RWPE2 (cell line): ENCODE results near the gene ZNF850.
"Not testable (repeated sequence)": the region's sequence is repeated elsewhere in the genome, so short reads cannot be mapped to it uniquely, and the experiment has no call there.

Experiments
- ATAC-seq: fragments of 200-7000 bp; cut with Tn5 transposase; 3 replicates; pipeline ENCODE4 v1.9.1; 2021; ENCODE audit warnings: low read depth
- DNase-seq: peaks from one replicate; pipeline ENCODE4 v3.0.0-alpha.2; 2020; ENCODE audit warnings: low spot score
- H3K27ac ChIP-seq: fragments of 450-650 bp; 2 replicates; pipeline ENCODE4 v1.5.1; 2017; ENCODE audit warnings: mild to moderate bottlenecking; ENCODE audit not compliant: poor library complexity, severe bottlenecking
- H3K27me3 ChIP-seq: fragments of 250-450 bp; sonication (Bioruptor Pico); 2 replicates; pipeline ENCODE4 v1.5.1; 2021; ENCODE audit warnings: mild to moderate bottlenecking, moderate library complexity; ENCODE audit not compliant: insufficient read depth, poor library complexity, severe bottlenecking
- H3K36me3 ChIP-seq: fragments of 250-450 bp; sonication (Bioruptor Pico); 2 replicates; pipeline ENCODE4 v1.5.1; 2020; ENCODE audit warnings: low read depth, mild to moderate bottlenecking, moderate library complexity
- H3K4me1 ChIP-seq: fragments of 250-450 bp; sonication (Bioruptor Pico); 2 replicates; pipeline ENCODE4 v1.5.1; 2021; ENCODE audit warnings: mild to moderate bottlenecking, moderate library complexity; ENCODE audit not compliant: insufficient read depth, poor library complexity, severe bottlenecking
- H3K4me3 ChIP-seq: fragments of 250-450 bp; sonication (Bioruptor Pico); 2 replicates; pipeline ENCODE4 v1.5.1; 2021; ENCODE audit warnings: mild to moderate bottlenecking, moderate library complexity; ENCODE audit not compliant: severe bottlenecking
- H3K9me3 ChIP-seq: fragments of 250-450 bp; sonication (Bioruptor Pico); 2 replicates; pipeline ENCODE4 v1.5.1; 2021; ENCODE audit warnings: mild to moderate bottlenecking, moderate library complexity; ENCODE audit not compliant: severe bottlenecking
- CTCF ChIP-seq: fragments of 450-650 bp; IDR thresholded peaks from one replicate; pipeline ENCODE4 v1.5.1; 2017; ENCODE audit warnings: mild to moderate bottlenecking, moderate library complexity; ENCODE audit not compliant: poor library complexity, severe bottlenecking

The ZNF850 gene

GRCh38 chr19:36745870-36746269, 26.7 kb downstream of the ZNF850 start:
- peaks cover 47% of the 10 kb centered on the region for H3K9me3 ChIP-seq
- no peak for ATAC-seq
- peaks cover 45% of the 10 kb centered on the region for H3K36me3 ChIP-seq

GRCh38 chr19:36736166-36736565, 36.4 kb downstream of the ZNF850 start:
- not testable (repeated sequence) for H3K4me3 ChIP-seq, ATAC-seq, DNase-seq, H3K4me1 ChIP-seq, H3K27me3 ChIP-seq, H3K36me3 ChIP-seq, H3K27ac ChIP-seq
- H3K9me3 ChIP-seq: peaks cover 29% of the 10 kb centered on the region

More at GRCh38 chr19:36745870-36746269, 26.7 kb downstream of the ZNF850 start:
- no peaks in the 10 kb centered on the region for H3K4me1 ChIP-seq
- H3K27ac ChIP-seq: no peak overlapping the region
- DNase-seq: no peak
- TF ChIP-seq CTCF: no peak
- H3K4me3 ChIP-seq: no peak overlapping the region
- no peaks in the 10 kb centered on the region for H3K27me3 ChIP-seq

GRCh38 chr19:36719687-36720556, 52.7 kb downstream of the ZNF850 start:
- Histone ChIP-seq H3K4me1 (no peaks in the 10 kb centered on the region), H3K9me3 (peaks cover 61% of the 10 kb centered on the region), H3K36me3 (peaks cover 67% of the 10 kb centered on the region), H3K27ac (no peak overlapping the region), H3K27me3 (no peaks in the 10 kb centered on the region), H3K4me3 (no peak overlapping the region)
- ATAC-seq (no peak), DNase-seq (no peak)
- TF ChIP-seq CTCF: no peak

- Histone ChIP-seq H3K4me3 (no peak overlapping the region), H3K4me1 (no peaks in the 10 kb centered on the region), H3K36me3 (peaks cover 60% of the 10 kb centered on the region), H3K9me3 (peaks cover 50% of the 10 kb centered on the region), H3K27ac (no peak overlapping the region), H3K27me3 (no peaks in the 10 kb centered on the region)
- DNase-seq (no peak), ATAC-seq (no peak)
- TF ChIP-seq CTCF: no peak
Measured at GRCh38 chr19:36709423-36709822, 63.2 kb downstream of the ZNF850 start.

GRCh38 chr19:36707134-36707533, 65.5 kb downstream of the ZNF850 start:
- ATAC-seq: no peak
- no peak for TF ChIP-seq CTCF
- no peak for DNase-seq
- Histone ChIP-seq H3K4me3 (no peak overlapping the region), H3K36me3 (peaks cover 37% of the 10 kb centered on the region), H3K9me3 (peaks cover 38% of the 10 kb centered on the region), H3K27me3 (no peaks in the 10 kb centered on the region), H3K4me1 (no peaks in the 10 kb centered on the region), H3K27ac (no peak overlapping the region)
